GM19099 (cell line): Measurements from ENCODE around the gene MDM1.

Experiments
- POLR2A ChIP-seq: IDR thresholded peaks from 3 replicates; pipeline ENCODE4 v1.6.1; 2011; ENCODE audit warnings: low read depth; ENCODE audit not compliant: insufficient read length; ENCODE audit errors: extremely low read depth

The MDM1 gene

GRCh38 chr12:68252077-68252476 lies 80.1 kb downstream of the MDM1 start:
- no peak for TF ChIP-seq POLR2A

GRCh38 chr12:68250454-68250853 lies 81.7 kb downstream of the MDM1 start:
- TF ChIP-seq POLR2A: no peak

DNA sequence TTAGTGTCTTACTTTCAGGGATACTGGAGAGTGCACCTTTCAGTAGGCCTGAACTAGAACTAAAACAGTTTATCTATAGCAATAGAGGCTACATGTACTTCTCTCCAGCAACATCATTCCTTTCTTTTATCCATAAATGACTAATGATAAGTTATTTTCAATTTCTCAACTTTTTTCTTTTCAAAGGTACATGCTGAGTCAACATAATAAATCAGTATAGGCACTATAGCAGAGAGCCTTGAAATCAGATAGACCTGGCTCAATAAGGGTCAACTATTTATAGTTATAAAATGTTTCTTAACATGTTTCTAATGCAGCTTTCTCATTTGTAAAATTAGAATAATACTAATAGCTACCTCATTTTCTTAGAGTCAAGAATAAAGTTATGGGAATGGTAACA lies 84.4 kb downstream of the MDM1 start:
- TF ChIP-seq POLR2A: no peak

- no peak for TF ChIP-seq POLR2A
Observed at GRCh38 chr12:68246350-68246749, 85.8 kb downstream of the MDM1 start.

DNA sequence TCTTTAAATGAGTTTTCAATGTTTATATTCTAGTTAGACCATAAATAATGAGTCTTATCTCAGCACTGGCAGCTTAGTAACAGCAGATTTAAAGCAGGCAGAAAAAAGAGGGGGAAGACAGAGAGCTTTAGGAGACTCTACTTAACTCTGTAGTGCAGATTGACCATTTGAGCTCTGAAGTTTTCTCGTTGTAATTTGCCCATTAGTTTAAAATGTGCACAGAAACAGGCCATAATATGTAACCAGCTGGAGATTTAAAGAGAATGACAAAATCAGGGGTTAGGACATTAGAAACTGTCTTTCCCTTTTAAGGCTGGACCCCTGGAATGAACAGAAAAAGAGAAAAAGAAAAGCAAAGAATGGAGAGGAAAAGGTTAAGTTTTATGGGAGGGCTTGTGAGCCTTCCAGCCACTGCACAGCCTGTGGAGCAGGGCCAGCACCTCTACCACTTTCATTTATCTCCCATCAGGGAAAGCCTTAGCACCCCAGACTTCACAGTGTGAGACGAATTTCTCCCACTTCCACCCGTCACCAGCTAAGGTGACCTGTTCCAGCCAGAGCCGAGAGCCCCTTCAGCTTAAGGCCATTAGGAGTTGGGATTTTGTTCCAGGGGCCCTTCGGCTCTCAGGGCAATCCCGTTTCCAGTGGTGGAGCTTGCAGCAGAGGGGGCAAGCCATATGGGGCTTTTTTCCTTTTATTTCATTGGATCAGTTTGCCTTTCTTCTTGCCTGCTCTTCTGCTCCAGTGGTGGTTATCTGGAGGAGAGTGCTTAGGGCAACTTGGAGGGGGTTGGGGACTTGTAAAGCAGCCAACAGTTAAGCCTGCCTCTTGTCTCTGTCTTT lies 86.8 kb downstream of the MDM1 start:
- no peak for TF ChIP-seq POLR2A
